ENCODE measurements around the gene SLC25A42. TPM values are rescaled to one million over a fixed set of nuclear protein-coding genes. Genes with fewer than 3 reads are reported as not detected.

SLC25A42 gene
- total and polyA plus RNA-seq, 10 donors = 9.7 to 25.3 (median 16.6) TPM

DNA sequence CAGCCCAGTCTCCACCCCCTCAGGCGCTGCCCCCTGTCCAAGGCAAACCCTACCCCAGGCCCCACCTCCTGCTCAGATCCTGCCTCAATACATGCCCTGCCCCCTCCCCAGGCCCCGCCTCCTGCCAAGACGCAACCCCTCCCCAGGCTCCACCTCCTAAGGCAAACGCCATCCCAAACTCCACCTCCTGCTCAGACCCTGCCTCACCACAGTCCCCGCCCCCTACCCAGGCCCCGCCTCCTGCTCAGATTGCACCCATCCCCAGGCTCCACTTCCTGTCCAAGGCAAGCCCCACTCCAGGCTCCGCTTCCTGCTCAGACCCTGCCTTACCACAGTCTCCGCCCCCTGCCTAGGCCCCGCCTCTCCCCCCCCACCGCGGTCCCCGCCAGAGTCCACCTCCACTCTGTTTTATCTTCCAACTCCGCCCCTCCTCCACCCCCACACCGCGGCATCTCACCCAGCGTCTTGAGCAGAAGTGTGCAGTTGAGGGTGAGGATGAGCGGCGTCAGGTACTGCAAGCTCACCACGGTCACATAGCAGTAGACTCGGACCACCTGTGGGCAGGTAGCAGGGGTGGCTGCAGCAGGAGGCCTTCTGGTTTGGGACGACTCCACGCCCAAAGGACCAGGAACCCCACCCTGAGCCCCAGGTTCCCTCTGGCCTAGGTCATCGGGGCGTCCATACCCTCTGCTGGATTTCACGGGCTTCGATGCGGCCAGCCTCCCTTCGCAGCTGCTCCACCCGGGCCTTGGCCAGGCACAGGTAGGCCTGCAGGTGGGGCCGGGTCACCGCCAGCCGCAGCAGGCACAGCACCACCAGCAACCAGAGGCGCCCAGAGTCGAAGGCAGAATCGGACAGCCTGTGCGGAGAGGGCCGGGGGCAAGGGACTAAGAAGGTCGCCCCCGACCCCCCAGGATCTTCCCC, 56.8 kb downstream of the SLC25A42 start:
- Histone ChIP-seq H3K36me3 (peaks cover 0 to 52% (median 20%) of the 10 kb centered on the region in 6 donors), H3K9me3 (peaks cover 0 to 15% (median 11%) of the 10 kb centered on the region in 8 donors), H3K4me1 (no peaks in the 10 kb centered on the region), H3K4me3 (no peak overlapping the region), H3K27ac (no peak overlapping the region), H3K27me3 (replicated peaks in 1 of 7) (no peaks in the 10 kb centered on the region)
- TF ChIP-seq CTCF (IDR thresholded peaks at IDR 0.05 in 8 of 11, conservative IDR thresholded peaks at IDR 0.05 in 3 of 11) = no peak
- TF ChIP-seq POLR2A (IDR thresholded peaks at IDR 0.05) = no peak
- no peak for TF ChIP-seq POLR2AphosphoS5 (IDR thresholded peaks at IDR 0.05)
- 77 to 86% (median 79%) methylated on average over 24 to 39 of the region's 39 CpGs for WGBS, 5 donors
- intact Hi-C loops (cut with DNase I; ENCODE audit: low total_unique reads) = no loop called here
- no peak for DNase-seq

DNA sequence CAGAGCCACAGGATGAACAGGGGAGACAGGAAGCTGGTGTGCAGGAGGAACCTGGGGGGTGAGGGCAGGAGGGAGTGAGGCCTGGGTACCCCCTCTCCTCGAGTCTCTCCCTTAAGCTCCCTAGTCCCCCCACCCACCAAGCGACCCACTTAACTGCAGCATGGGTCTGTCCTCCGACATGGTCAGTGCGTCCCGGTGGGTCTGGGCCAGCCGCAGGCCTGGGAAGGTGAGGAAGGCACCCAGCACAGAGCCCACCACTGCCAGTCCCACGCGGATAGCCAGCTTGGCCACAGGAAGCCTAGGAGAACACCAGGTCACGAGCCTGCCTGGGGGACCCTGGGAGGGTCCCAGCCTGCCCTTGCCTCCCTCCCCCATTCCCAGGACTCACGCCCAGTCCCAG, 57.6 kb downstream of the SLC25A42 start:
- H3K36me3 ChIP-seq = peaks cover 0 to 52% (median 20%) of the 10 kb centered on the region in 6 donors
- intact Hi-C loops (cut with DNase I; ENCODE audit: low total_unique reads) = no loop called here
- 85 to 92% (median 88%) methylated on average over 10 of the region's 10 CpGs for WGBS, 5 donors
- H3K4me1 ChIP-seq = no peaks in the 10 kb centered on the region
- peaks cover 0 to 15% (median 11%) of the 10 kb centered on the region in 8 donors for H3K9me3 ChIP-seq
- H3K27ac ChIP-seq = no peak overlapping the region
- H3K4me3 ChIP-seq = no peak overlapping the region
- no peak for DNase-seq
- no peak for TF ChIP-seq CTCF (IDR thresholded peaks at IDR 0.05 in 8 of 11, conservative IDR thresholded peaks at IDR 0.05 in 3 of 11)
- TF ChIP-seq POLR2AphosphoS5 (IDR thresholded peaks at IDR 0.05) = no peak
- TF ChIP-seq POLR2A (IDR thresholded peaks at IDR 0.05) = no peak
- H3K27me3 ChIP-seq (replicated peaks in 1 of 7) = no peaks in the 10 kb centered on the region

- no peak for DNase-seq
- TF ChIP-seq POLR2AphosphoS5 (IDR thresholded peaks at IDR 0.05) = no peak
- TF ChIP-seq POLR2A (IDR thresholded peaks at IDR 0.05) = no peak
- no peak for TF ChIP-seq CTCF (IDR thresholded peaks at IDR 0.05 in 8 of 11, conservative IDR thresholded peaks at IDR 0.05 in 3 of 11)
- no peak overlapping the region for H3K4me3 ChIP-seq
- H3K36me3 ChIP-seq = peaks cover 0 to 52% (median 20%) of the 10 kb centered on the region in 6 donors
- H3K9me3 ChIP-seq = peaks cover 0 to 15% (median 11%) of the 10 kb centered on the region in 8 donors
- H3K27ac ChIP-seq = no peak overlapping the region
- H3K4me1 ChIP-seq = no peaks in the 10 kb centered on the region
- WGBS, 5 donors = 89 to 100% (median 93%) methylated on average over 1 of the region's 1 CpG
- intact Hi-C loops (cut with DNase I; ENCODE audit: low total_unique reads) = no loop called here
- H3K27me3 ChIP-seq (replicated peaks in 1 of 7) = no peaks in the 10 kb centered on the region
Measured at GRCh38 chr19:19122902-19123301, 59.1 kb downstream of the SLC25A42 start.

DNA sequence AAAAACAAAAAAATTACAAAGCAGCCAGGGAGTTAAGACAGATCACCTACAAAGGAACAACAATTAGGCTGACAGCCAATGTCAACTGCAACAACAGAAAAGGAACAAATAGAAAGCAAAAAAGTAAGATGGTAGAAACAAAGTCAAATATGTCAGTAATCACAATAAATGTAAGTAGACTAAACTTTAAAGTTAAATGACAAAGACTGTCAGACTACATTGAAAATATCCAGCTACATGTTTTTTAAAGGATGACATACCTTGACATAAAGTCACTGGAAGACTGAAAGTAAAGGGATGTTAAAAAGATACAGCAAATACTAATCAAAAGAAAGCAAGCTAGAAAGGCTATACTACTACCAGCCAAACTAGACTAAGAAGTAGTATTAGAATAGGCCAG, 59.6 kb downstream of the SLC25A42 start:
- no peaks in the 10 kb centered on the region for H3K4me1 ChIP-seq
- peaks cover 0 to 51% (median 19%) of the 10 kb centered on the region in 6 donors for H3K36me3 ChIP-seq
- intact Hi-C loops (cut with DNase I; ENCODE audit: low total_unique reads) = no loop called here
- no peak overlapping the region for H3K4me3 ChIP-seq
- peaks cover 0 to 15% (median 11%) of the 10 kb centered on the region in 8 donors for H3K9me3 ChIP-seq
- H3K27ac ChIP-seq = no peak overlapping the region
- TF ChIP-seq CTCF (IDR thresholded peaks at IDR 0.05 in 8 of 11, conservative IDR thresholded peaks at IDR 0.05 in 3 of 11) = no peak
- no peak for TF ChIP-seq POLR2A (IDR thresholded peaks at IDR 0.05)
- no peak for TF ChIP-seq POLR2AphosphoS5 (IDR thresholded peaks at IDR 0.05)
- no peak for DNase-seq
- no peaks in the 10 kb centered on the region for H3K27me3 ChIP-seq (replicated peaks in 1 of 7)
